Stimulated activated CD8-positive, alpha-beta memory T cell treated with anti-CD3 and anti-CD28 coated beads, Interleukin-4, amount 100 ng/mL, for 4 hours (primary cell): ENCODE data around the gene ELMO1.

Experiments
- DNase-seq, 2 donors: peaks; one replicate each; pipeline ENCODE4 v3.0.0-alpha.2; 2020; ENCODE audit warnings: low read depth in 2 of 2, low spot score in 1 of 2

ELMO1 gene

DNA sequence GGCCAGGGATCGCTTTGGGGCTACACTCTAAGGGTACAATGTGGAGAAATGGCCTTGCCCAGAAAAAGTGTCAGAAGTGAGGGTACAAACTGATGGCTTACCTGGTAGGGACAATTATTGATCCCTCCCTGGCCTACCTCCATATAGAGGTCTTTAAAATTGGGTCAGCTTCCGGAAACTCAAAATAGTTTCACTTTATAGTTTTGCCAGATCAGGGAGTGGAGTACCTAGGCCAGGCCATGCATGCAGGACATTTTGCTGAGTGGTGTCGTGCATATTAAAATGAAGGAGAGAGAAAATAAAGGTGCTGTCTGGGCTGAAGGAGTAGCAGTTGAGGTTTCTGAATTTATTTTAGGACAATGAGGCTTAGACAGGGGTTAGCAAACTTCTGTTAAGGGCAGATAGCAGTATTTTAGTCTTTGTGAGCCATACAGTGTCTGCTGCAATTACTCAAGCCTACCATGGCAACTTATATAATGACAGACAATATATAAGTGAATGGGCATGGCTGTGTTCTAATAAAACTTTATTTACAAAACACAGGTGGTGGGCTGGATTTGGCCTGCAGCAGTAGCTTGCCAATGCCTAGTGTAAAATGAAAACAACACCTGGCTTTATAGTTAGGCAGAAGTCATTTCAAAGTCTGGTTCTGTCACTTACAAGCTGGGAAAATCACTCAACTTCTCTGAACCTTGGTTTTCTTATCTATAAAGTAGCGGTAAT is 547.5 kb downstream of the ELMO1 start:
- no peak for DNase-seq

GRCh38 chr7:36898186-36898585 is 550.5 kb downstream of the ELMO1 start:
- DNase-seq, result no peak

GRCh38 chr7:36896956-36897590 is 551.6 kb downstream of the ELMO1 start:
- DNase-seq, result no peak

GRCh38 chr7:36896418-36896817 is 552.2 kb downstream of the ELMO1 start:
- no peak for DNase-seq

GRCh38 chr7:36895192-36895591 is 553.5 kb downstream of the ELMO1 start:
- DNase-seq, result no peak

DNA sequence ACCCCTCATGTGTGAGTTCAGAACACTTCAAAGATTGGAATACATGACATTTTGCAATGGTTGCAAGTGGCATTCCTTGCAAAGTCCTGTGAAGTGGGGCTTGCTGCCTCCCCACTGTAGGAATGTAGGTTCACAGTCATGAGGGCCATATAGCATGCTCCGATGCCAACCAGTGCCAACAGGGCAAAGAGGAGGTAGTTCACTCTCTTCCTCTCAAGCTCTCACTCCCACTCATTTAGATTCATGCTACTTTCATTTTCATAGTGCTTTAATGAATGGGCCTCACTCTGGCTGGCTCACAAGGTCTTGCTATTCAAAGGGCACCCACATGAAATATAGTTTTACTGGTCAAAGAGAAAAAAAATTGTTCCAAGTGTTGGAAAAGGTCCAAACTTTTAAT is 554.5 kb downstream of the ELMO1 start:
- DNase-seq, result no peak

DNA sequence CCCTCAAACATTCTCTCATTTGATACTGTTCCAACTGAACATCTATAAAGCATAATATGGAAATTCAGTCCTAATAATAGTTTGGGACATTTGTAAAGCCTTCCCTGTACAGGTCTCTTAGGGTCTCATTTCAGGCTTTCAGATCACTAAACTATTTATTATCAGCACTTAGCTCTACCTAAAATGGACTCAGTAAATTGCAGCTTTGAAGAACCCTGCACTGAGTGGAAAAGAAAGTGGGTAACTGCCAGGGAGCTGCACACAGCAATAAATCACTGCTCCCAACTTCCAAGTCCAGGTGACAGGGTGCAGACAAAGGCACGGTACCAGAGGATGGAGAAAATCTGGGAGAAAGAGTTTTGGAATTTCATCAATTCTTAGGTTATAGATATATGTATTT is 559.5 kb downstream of the ELMO1 start:
- no peak for DNase-seq

- DNase-seq, result no peak
These were observed 560.7 kb downstream of the ELMO1 start for GRCh38 chr7:36887969-36888368.

DNA sequence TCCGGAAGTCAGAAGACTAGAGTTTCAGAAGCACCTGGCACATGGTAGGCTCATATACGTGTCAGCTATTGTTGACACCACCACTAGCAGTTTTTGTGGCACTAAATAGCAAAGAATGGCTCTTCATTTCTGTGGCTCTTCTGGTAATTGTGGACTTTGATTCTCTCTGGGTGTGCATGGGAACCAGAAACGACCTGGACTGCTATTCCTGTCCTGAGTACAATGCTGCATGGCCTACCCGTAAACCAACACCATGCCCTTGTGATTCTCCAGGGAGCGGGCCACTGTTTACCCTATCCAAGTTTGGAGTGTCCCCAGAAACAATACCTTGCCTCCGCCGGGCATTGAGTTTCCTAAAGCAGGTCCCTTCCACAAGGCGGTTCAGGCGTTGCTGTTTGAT is 561.4 kb downstream of the ELMO1 start:
- DNase-seq, result no peak

DNA sequence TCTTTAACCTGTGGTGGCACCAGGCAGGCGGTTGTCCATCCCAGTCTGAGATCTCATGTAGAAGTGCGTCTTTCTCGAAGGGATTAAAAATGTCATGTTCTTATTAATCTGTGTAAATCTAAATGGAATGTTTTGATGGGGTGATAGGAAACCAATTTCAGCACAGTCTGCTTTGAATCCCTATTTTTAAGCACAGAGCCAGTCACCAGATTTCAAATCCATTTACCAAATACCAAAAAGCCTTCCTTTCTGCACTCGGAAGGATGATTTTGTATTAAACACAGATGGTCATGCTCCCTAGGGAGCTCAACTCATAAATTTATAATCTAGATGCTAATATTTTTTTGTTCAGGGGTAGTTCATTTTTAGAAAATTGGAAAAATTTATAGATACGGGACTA is 563.8 kb downstream of the ELMO1 start:
- DNase-seq, result no peak

DNA sequence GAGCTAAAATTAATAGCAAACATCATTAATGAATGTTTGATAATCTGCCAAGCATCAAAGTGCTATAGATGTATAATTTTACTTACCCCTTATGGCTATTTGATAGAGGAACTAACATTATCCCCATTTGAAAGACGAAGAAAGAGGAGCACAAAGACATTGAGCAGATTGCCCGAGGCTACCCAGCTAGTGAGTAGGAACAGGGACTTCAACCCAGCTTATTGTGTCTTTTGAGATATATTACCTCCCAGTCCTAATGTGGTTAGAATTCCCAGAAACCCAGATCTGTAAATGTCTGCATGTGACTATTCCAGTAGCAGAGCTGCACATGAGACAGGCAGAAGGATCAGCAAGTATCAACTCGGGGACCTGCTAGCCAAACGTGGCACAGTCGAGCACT is 564.3 kb downstream of the ELMO1 start:
- no peak for DNase-seq

- no peak for DNase-seq
These were observed 567.3 kb downstream of the ELMO1 start for GRCh38 chr7:36881233-36881874.

- no peak for DNase-seq
These were observed 568.6 kb downstream of the ELMO1 start for GRCh38 chr7:36880108-36880507.

DNA sequence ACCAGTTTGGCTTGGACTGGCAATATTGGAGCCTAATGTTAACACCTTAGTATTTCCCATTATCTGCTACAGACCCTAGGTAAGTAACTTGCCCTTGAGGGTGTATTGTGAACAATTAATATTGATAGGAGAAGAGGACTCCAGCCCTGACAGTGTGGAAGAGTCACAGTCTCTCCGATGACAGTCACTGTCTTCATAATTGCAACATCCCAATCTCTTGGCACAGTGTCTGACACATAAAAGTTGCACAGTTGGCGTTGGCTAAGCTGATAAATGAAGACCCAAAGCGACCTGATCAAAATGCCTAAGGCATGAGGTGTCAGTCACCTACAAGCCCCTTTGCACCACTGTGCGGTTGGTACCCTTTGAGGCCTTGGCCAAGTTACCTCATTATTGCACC is 569.6 kb downstream of the ELMO1 start:
- DNase-seq, result no peak

GRCh38 chr7:36878288-36878687 is 570.4 kb downstream of the ELMO1 start:
- DNase-seq, result no peak

- no peak for DNase-seq
These were observed 572.9 kb downstream of the ELMO1 start for GRCh38 chr7:36875794-36876193.

DNA sequence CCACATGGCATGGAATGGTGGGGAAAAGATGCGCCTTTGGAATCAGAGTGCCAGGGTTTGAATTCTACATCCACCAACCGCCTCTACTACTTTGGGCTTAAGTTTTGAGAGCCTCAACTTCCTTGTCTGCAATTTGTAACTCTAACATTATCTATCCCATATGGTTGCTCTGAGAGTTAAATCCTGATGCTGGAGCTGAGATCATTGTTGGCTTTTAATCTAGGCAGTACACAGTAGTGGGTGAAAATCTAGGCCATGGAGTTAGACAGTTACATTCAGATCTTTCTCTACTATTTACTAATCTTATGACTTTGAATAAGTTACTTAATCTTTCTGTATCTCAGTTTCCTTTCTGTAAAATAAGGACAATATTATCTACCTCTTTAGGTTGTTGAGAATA is 574.6 kb downstream of the ELMO1 start:
- no peak for DNase-seq

- DNase-seq, result no peak
These were observed 576.8 kb downstream of the ELMO1 start for GRCh38 chr7:36871863-36872262.

DNA sequence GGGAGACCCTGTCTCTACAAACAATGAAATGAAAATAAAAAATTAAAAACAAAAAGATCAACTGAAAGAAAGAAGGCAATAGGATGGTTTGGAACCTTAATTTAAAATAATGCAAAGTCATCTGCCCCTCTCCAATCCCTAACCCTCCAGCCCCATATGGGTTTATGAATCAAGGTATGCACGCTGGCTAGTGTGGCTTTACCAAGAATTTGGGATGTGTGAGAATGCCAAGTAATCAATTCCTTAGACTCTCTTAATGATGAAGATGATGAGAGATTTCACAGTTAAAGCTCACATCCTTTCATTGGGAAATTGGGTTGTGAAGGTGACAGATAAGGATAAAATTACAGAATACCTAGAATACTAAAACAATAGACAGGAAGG is 577.3 kb downstream of the ELMO1 start:
- no peak for DNase-seq

GRCh38 chr7:36870625-36871354 is 577.9 kb downstream of the ELMO1 start:
- no peak for DNase-seq

DNA sequence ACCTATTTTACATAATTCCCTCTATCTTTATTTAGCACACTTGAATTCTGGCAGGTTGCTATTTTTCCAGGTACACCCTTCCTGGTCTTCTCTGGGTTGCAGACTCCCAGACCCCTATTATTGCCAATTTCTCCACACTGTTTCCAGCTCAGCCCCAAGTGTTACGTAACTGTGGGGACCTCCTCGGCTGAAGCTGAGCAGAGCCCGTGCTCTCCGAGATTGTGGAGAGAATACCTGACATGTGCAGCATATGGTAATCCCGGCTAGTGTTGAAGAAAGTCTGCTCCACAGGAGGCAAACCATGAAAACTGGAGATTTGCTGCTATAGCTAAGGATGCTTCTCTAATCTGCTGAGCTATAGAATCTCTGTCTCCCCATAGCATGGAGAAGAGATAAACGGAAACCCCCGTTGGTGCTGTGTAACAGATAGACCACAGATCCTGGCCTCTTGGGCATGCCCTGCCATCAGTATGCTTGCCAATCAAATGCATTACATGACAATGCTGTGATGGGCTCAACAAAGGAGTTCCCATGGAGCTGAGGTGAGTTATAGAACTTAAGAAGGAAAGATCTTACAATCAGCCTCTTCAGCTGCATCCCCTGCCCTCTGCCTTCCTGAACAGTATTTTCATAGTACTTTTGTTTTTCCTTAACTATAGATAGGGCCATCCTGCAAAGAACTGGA is 579.8 kb downstream of the ELMO1 start:
- DNase-seq, result no peak
